Activated gamma-delta T cell treated with Interleukin-2 at 50 U/mL for 16 hours (primary cell): Measurements from ENCODE around the gene SMIM21.

Experiments used
- DNase-seq: peaks from one replicate; pipeline ENCODE4 v3.0.0-alpha.2; 2020

Gene SMIM21

DNA sequence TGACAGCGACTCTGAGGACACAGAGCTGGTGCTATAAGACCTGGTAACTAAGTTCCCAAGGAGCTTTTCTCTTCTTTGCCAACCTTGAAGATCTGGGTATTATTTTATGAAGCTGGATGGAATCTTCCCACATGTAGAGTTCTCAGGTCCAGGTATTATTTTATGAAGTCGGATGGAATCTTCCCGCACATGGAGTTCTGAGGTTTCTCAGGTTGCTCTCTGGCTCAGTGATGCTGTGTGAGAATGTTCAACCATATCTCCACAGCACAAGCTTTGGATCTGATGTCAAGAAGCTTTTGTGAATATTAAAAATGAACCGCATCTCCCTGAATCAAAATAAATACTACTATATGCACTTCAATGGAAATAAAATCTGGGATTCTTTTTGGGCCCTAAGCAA, at the start of gene SMIM21:
Gene SMIM21 (minus strand): TSS at position 101 of the 400 bp plus-strand sequence. CDS start 140 bp downstream, outside the sequence.
- DNase-seq = no peak

GRCh38 chr18:75475228-75475627, 47.7 kb upstream of the SMIM21 start:
- DNase-seq = no peak

- no peak for DNase-seq
Observed at GRCh38 chr18:75474332-75474731, 46.8 kb upstream of the SMIM21 start.

GRCh38 chr18:75473316-75473715, 45.8 kb upstream of the SMIM21 start:
- DNase-seq = no peak

DNA sequence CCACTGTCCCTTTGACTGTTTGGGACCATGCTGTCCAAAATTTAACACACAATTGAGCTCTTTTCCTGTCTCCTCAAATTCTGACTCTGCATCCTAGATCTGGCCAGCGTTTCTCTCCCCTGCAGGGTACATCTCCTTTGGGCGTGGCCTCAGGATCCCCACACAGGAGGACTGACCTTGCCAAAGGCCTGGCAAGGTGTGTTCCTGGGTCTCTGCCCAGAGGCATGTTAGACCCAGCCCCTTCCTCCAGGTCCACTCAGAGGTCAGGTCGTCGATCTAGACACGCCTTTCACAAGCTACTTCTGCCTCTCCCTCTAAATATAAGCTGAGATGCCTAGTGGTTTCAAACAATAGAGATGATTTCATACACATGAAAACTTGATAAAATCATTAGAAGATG, 45.4 kb upstream of the SMIM21 start:
- no peak for DNase-seq

GRCh38 chr18:75472396-75472795, 44.9 kb upstream of the SMIM21 start:
- DNase-seq = no peak

DNA sequence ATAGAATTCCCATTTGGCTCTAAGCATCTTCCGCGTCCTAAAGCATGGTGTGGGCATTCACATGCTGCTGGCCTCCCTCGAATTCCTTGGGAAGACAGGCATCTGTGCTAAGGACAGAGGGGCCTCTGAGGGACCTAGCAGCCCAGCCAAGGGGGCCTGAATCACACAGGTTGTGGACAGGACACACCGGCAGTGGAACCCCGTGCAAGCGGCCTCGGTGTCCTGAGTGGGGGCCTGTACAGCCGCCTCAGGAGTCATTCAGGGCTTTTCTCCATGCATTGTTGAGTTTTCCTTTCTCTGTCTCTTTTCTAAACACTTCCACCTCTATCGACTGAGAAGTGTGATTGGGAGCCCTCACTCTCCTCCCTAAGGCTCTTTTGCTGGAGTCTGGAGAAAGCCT, 44.3 kb upstream of the SMIM21 start:
- DNase-seq = no peak

DNA sequence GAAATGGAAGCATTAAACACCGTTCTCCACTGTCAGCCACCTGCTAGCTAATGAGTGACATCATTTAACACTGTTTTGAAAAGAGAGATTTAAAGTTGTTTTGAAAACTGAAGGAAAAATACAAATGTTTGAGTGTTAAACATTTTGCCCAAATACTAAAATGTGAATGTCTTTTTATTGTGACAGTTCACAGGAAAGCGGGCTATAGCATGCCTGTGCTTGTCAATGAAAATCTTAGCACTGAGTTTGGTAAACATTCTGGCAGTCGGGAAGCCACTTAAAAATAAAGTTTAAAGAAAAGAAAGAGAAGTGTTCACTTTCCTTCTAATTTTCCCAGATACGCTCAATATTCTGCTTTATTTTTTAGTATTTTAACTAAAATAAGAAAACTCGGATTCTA, 40.3 kb upstream of the SMIM21 start:
- DNase-seq = no peak

DNA sequence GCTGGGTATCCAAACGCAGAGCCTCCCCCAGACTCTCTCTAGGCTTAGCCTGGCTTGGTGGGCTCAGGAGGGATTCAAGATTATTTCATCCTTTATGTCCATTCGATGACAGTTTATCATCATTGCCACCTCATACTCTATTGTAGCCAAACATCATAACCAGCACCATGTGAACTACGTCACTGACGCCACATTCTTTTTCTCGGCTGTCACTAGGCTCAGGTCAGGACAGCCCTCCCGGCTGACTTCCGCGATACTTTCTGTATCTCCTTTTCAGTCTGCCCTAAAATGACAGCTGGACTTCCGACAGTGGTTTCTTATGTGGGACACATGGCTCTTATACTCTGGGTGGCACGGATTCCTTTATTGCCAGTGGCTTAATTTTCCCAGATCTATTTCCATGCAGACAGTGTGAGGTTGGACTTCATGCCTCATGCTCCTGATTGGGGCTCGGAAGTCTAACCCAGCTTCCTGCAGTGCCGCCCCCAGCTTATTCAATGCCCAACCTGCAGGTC, 39.8 kb upstream of the SMIM21 start:
- DNase-seq = no peak

DNA sequence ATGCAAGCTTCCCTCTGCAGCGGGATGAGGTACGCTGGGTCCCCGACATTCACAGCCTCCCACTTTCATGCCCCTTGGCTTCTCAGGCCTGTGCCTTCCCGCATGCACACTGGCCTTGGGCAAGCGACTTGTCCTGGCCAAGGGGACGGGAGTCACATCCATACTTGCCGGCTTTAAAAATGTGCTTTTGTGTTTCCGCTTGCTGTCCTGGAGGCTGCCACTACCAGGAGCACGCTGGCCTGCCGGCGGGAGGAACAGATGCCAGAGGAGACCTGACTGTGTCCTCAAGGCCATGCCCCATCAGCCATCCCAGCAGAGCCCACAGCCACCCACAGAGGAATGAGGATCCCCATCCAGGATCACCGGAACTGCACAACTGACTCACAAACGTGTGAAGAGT, 36.9 kb upstream of the SMIM21 start:
- no peak for DNase-seq

DNA sequence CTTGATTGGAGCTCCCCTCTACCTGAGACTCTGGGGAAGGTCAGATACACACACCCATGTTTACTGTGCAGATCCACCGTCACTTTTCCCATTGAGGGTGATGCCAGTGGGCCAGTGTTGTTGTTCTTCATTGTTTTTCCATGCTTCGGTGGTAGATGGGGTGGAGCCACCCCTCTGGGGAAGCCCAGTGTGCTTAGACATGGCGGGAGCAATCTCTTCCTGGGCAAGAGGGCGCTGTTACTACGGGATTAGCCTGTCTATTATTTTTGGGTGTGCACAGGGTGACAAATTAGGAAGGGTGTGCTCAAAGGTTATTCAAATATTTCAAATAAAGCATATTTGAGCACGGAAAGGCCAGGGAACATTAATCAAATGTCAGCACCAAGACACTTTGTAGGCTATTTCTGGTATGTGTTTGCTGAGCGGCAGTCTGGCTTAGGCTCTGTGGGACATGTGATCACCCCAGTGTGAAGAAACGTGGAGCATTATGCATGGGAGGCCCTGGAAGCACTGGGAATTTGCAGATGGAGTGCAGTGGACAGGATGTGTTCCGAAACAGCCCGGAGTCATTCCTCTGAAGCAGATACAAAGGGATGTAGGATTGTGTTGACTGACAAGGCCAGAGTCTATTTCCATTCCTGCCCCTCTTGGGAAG, 34.8 kb upstream of the SMIM21 start:
- DNase-seq = no peak

- DNase-seq = no peak
Observed at GRCh38 chr18:75456199-75456631, 28.7 kb upstream of the SMIM21 start.

DNA sequence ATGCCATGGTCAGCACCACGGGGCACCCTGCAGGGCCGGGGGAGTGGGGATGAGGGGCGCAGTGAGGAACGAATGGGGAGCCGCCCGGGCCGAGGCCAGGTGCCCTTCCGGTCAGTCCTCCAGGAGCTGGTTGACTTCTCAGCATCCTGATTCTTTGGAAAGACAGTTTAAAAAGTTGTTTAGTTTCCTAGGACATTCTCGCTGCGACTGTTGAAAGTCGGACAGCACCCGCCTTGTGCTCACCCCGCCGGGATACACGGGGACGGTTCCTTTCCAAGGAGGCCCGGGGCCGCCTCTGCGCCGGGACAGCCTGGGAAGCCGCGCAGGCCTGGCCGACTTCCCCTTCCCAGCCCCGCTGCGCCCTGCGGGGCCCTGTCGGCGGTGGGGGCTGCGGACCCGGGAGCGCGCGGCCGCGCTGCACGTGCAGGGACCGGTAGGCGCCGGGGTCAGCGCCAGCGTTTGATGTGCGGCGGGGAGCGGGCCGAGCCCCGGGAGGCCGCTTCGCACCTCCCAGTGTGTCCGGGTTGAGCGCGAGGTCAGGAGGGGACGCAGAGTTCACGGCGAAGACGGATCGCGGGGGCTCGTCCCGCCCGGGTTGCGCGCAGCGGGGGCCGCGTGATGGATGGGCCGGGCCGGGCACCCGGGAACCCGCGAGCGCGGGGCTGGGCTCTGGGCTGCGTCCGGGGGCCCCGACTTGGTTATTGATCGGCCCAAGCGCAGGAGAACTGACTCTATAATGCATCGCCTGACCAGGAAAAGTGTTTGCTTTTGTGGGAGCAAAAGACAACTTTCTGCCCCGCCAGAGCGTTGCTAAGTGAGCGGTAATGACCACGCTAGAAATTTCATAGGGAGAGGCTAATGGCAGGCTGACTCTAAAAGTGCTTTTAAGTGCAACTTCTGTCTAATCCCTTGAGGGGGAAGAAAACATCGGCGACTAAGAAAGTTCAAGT, 28.0 kb upstream of the SMIM21 start:
- no peak for DNase-seq

GRCh38 chr18:75454022-75454795, 26.7 kb upstream of the SMIM21 start:
- no peak for DNase-seq

- no peak for DNase-seq
Observed at GRCh38 chr18:75450906-75451305, 23.4 kb upstream of the SMIM21 start.

GRCh38 chr18:75441896-75442295, 14.4 kb upstream of the SMIM21 start:
- DNase-seq = no peak

DNA sequence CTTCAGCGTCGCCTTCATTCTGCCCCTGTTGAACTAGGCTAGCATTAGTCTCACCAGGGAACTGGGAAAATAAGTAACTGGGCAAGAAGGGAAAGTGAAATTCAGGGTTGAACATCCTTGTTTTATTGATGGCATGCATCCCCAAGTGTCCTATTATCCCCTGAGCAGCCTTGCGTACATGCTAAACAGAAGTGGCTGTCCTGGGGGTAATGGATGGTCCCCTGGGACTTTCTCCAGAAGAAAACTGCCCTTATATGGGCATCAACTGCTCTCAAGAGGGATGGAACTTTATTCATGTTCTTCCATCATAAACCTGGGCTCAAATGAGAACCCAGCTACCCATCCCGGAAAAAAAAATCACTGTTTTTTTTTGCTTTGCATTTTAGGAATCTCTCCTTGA, 11.8 kb upstream of the SMIM21 start:
- DNase-seq = no peak

GRCh38 chr18:75438891-75439290, 11.4 kb upstream of the SMIM21 start:
- DNase-seq = no peak

GRCh38 chr18:75437979-75438378, 10.5 kb upstream of the SMIM21 start:
- no peak for DNase-seq

GRCh38 chr18:75433098-75433497, 5.6 kb upstream of the SMIM21 start:
- DNase-seq = no peak

DNA sequence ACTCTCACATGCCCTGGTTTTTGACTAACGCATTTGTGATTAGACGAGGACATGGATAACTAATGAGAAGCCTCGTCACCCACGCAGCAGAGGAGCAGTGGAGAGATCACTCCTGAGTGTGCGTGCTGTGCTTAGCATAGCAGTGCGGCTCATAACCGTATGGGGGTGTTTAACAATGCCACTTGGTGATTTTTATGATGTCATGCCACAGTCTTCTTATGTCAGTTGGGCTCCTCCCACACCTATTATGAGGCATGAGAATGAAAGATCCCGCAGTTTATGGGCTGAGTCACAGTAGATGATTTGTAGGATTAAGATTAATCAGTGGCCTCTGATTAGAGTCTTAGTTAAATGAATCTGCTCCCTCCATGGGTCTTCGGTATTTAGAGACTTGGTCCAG, 2.5 kb upstream of the SMIM21 start:
- DNase-seq = no peak

DNA sequence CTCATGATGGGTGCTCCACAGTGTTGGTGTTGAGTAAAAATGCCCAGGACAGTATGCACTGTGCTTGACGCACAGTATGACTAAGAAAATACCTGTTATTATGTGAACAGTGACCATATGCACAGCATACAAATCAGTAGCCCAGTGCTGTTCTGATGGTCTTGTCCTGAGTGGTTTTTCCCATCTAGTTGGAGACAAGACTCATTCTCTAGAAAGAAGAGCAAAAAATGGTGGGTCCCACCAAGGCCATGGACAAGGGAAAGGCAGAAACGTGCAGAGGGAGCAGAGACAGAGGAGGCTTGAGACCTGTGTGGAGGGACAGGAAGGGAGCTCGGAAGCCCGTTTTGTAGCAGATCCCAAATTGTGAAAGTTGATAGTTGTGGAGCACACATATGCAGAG, 987 bp upstream of the SMIM21 start:
- no peak for DNase-seq

DNA sequence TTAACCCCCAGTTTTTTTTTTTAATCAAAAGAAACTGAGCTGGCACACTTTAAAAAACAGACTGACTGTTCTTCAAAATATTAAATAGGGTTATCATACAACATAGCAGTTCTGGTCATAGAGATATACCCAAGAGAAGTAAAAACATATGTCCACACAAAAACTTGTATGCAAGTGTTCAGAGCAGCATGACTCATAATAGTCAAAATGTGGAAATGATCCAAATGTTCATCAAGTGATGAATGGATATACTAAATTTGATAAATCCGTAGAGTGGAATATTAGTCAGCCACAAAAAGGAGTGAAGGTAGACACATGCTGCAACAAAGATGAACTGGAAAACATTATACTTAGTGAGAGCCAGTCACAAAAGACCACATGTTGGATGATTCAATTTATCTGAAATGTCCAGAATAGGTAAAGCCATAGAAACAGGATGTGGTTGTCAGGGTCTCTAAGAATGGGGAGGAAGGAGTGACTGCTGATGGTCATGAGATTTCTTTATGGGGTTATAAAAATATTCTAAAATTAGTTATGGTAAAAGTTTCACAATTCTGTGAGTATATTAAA, 5.1 kb downstream of the SMIM21 start:
- no peak for DNase-seq
